Liver (tissue), 9 donors: Measurements from ENCODE around the gene RPS6KA5. TPM values are rescaled to one million over a fixed set of nuclear protein-coding genes. Genes with fewer than 3 reads are reported as not detected.
A peak's percentile ranks its signal among the peaks of the same experiment; 100 is the strongest.

Experiments used
- DNase-seq: peaks from one replicate; pipeline ENCODE4 v3.0.0-alpha.2; 2017; ENCODE audit warnings: low spot score
- H3K27ac ChIP-seq, 2 donors: one replicate each; pipeline ENCODE4 v1.7.0; 2013; ENCODE audit warnings: inconsistent platforms in 2 of 2, low read length in 2 of 2, control low read depth in 1 of 2, low read depth in 1 of 2, mild to moderate bottlenecking in 1 of 2
- H3K27me3 ChIP-seq, 4 donors: one replicate each; pipeline versions ENCODE4 v1.6.1 to v1.7.0; 2013; ENCODE audit warnings: low read length in 3 of 4, inconsistent platforms in 1 of 4, mild to moderate bottlenecking in 1 of 4, moderate library complexity in 1 of 4; ENCODE audit not compliant: control insufficient read depth in 4 of 4, insufficient read depth in 4 of 4
- H3K36me3 ChIP-seq, 4 donors: one replicate each; pipeline versions ENCODE4 v1.6.1 to v1.7.0; 2013; ENCODE audit warnings: low read length in 3 of 4, mild to moderate bottlenecking in 3 of 4, low read depth in 1 of 4, moderate library complexity in 1 of 4; ENCODE audit not compliant: control insufficient read depth in 4 of 4, insufficient read depth in 3 of 4
- H3K4me1 ChIP-seq, 4 donors: one replicate each; pipeline versions ENCODE4 v1.6.1 to v1.7.0; 2013; ENCODE audit warnings: low read length in 3 of 4, mild to moderate bottlenecking in 3 of 4, moderate library complexity in 1 of 4; ENCODE audit not compliant: control insufficient read depth in 4 of 4, insufficient read depth in 4 of 4
- H3K4me3 ChIP-seq, 3 donors: one replicate each; pipeline versions ENCODE4 v1.6.1 to v1.7.0; 2013; ENCODE audit warnings: low read length in 3 of 3, control low read depth in 1 of 3, low read depth in 1 of 3, mild to moderate bottlenecking in 1 of 3
- H3K9ac ChIP-seq, 2 donors: one replicate each; pipeline ENCODE4 v1.7.0; 2013; ENCODE audit warnings: low read length in 2 of 2, mild to moderate bottlenecking in 2 of 2, moderate library complexity in 2 of 2, control low read depth in 1 of 2, low read depth in 1 of 2
- H3K9me3 ChIP-seq, 4 donors: one replicate each; pipeline versions ENCODE4 v1.6.1 to v1.7.0; 2013; ENCODE audit warnings: low read length in 3 of 4; ENCODE audit not compliant: control insufficient read depth in 4 of 4
- EGR1 ChIP-seq, 2 donors: IDR thresholded peaks; 2 replicates each; pipeline ENCODE4 v1.6.1; 2016 to 2018; ENCODE audit warnings: antibody characterized with exemption in 2 of 2, low read depth in 2 of 2
- FOXA1 ChIP-seq: IDR thresholded peaks from 2 replicates; pipeline ENCODE4 v1.6.1; 2016; ENCODE audit warnings: antibody characterized with exemption
- FOXA2 ChIP-seq: IDR thresholded peaks from 2 replicates; pipeline ENCODE4 v1.6.1; 2016; ENCODE audit warnings: antibody characterized with exemption
- GABPA ChIP-seq, 2 donors: IDR thresholded peaks in 1 of 2; conservative IDR thresholded peaks in 1 of 2; 2 replicates each; pipeline ENCODE4 v1.6.1; 2016; ENCODE audit warnings: antibody characterized with exemption in 2 of 2, mild to moderate bottlenecking in 1 of 2, moderate library complexity in 1 of 2
- HNF4A ChIP-seq, 2 donors: conservative IDR thresholded peaks; 2 replicates each; pipeline ENCODE4 v1.6.1; 2016; ENCODE audit warnings: antibody characterized with exemption in 2 of 2, mild to moderate bottlenecking in 2 of 2
- HNF4G ChIP-seq: IDR thresholded peaks from 2 replicates; pipeline ENCODE4 v1.6.1; 2016; ENCODE audit warnings: antibody characterized with exemption
- JUND ChIP-seq, 2 donors: IDR thresholded peaks; 2 replicates each; pipeline ENCODE4 v1.6.1; 2016; ENCODE audit warnings: antibody characterized with exemption in 2 of 2
- NR2F2 ChIP-seq: IDR thresholded peaks from 2 replicates; pipeline ENCODE4 v1.6.1; 2016; ENCODE audit warnings: antibody characterized with exemption
- RAD21 ChIP-seq, 2 donors: IDR thresholded peaks; 2 replicates each; pipeline ENCODE4 v1.6.1; 2016; ENCODE audit warnings: antibody characterized with exemption in 2 of 2, mild to moderate bottlenecking in 2 of 2
- RXRA ChIP-seq, 2 donors: IDR thresholded peaks; 2 replicates each; pipeline ENCODE4 v1.6.1; 2017 to 2018; ENCODE audit warnings: antibody characterized with exemption in 2 of 2, mild to moderate bottlenecking in 1 of 2
- SP1 ChIP-seq: IDR thresholded peaks from 2 replicates; pipeline ENCODE4 v1.6.1; 2018; ENCODE audit warnings: antibody characterized with exemption, mild to moderate bottlenecking
- TAF1 ChIP-seq: conservative IDR thresholded peaks from 2 replicates; pipeline ENCODE4 v1.6.1; 2016; ENCODE audit warnings: antibody characterized with exemption, mild to moderate bottlenecking
- YY1 ChIP-seq: IDR thresholded peaks from 2 replicates; pipeline ENCODE4 v1.6.1; 2016; ENCODE audit warnings: antibody characterized with exemption, mild to moderate bottlenecking
- WGBS: extraction: QIAGEN DNeasy Blood & Tissue Kit; methylation state at CpG from one replicate; pipeline ENCODE4 v1.1.7; 2013; 5-methylcytosine and 5-hydroxymethylcytosine counted together
- polyA plus RNA-seq, 2 donors: library from polyadenylated mRNA; stranded (reverse) in 1 of 2; unstranded in 1 of 2; fragments of 200-250 nt in 1 of 2; fragments of >200 nt in 1 of 2; fragmentation: Nextera tagmentation in 1 of 2; extraction: Ambion mirVana in 1 of 2; gene quantifications; one replicate each; pipeline versions ENCODE4 v1.2.1 to v1.2.3, GENCODE V29; 2013 to 2015
- total RNA-seq, 2 donors: library from RNA; depleted of rRNA; stranded (reverse); fragments of >200 nt; gene quantifications; one replicate each; pipeline ENCODE4 v1.2.3, GENCODE V29; 2014
- TF ChIP-seq, protein P1 (sequence below): IDR thresholded peaks from 2 replicates; pipeline ENCODE4 v1.6.1; 2016; ENCODE audit warnings: antibody characterized with exemption
- TF ChIP-seq, protein P2 (sequence below): IDR thresholded peaks from 2 replicates; pipeline ENCODE4 v1.6.1; 2016; ENCODE audit warnings: antibody characterized with exemption, mild to moderate bottlenecking
- TF ChIP-seq, protein P3 (sequence below): IDR thresholded peaks from 2 replicates; pipeline ENCODE4 v1.6.1; 2016; ENCODE audit warnings: antibody characterized with exemption
- TF ChIP-seq, protein P4 (sequence below): IDR thresholded peaks from 2 replicates; pipeline ENCODE4 v1.6.1; 2016; ENCODE audit warnings: antibody characterized with exemption
- TF ChIP-seq, protein P5 (sequence below): fragments of 150-350 bp; IDR thresholded peaks from 2 replicates; pipeline ENCODE4 v1.5.1; 2017; ENCODE audit warnings: improper control_type of control experiment, low read depth, low read length; ENCODE audit not compliant: missing input control
- donor health status: healthy.
- donor health status: healthy.
- donor health status: healthy.
- donor health status: healthy.
- donor health status: healthy.

The RPS6KA5 gene
- total and polyA plus RNA-seq, 4 donors = 0.52 to 2.3 (median 1.3) TPM

DNA sequence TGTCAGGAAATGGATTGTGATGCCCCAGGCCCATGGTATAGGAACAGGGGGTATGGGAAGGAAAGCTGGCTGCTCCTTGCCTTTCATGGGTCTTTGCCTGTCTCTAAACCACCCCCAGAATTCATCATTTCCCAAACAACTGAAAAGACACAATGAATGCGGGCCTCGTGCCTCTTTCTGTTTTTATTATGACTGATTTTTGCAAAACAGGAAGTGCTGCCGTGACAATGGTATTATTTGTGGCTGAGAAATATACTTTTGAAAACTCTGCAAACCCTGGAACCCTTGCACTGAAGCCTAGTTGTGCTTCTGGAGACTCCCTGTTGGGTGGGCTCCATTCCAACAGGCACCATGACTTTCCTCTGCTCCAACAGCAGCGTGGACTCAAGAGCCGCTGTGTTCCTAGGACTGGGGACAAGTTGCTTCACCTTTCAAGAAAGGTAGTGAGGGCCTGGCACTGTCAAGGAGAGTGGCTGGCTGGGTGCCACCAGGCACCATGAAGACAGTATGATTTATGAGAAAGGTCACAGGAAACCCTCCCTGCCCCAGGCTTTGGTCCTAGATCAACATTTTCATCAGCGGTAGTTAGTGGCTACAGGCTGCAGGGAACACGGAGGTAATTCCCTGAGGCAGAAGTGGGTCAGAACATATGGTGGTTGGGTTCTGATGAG, 48.6 kb upstream of the RPS6KA5 start:
- 76% methylated on average over 7 of the region's 7 CpGs for WGBS
- Histone ChIP-seq H3K9me3 (no peaks in the 10 kb centered on the region), H3K27ac (peak overlapping the region in 1 of 2 donors; percentile 20), H3K4me3 (no peak overlapping the region), H3K27me3 (no peaks in the 10 kb centered on the region), H3K9ac (no peak overlapping the region), H3K4me1 (peaks cover 0 to 9% (median 7%) of the 10 kb centered on the region in 4 donors), H3K36me3 (no peaks in the 10 kb centered on the region)
- DNase-seq = no peak
- TF ChIP-seq HNF4G (no peak), RXRA (IDR thresholded peaks at IDR 0.05) (no peak), RAD21 (IDR thresholded peaks at IDR 0.05) (no peak), GABPA (IDR thresholded peaks at IDR 0.05 in 1 of 2, conservative IDR thresholded peaks at IDR 0.05 in 1 of 2) (no peak), YY1 (no peak), HNF4A (conservative IDR thresholded peaks at IDR 0.05) (no peak), FOXA2 (no peak), EGR1 (IDR thresholded peaks at IDR 0.05; ENCODE audit: low read depth in 2 of 2) (no peak), TAF1 (no peak), SP1 (no peak), FOXA1 (no peak), NR2F2 (no peak), JUND (IDR thresholded peaks at IDR 0.05) (no peak)
- TF ChIP-seq, protein P1, sequence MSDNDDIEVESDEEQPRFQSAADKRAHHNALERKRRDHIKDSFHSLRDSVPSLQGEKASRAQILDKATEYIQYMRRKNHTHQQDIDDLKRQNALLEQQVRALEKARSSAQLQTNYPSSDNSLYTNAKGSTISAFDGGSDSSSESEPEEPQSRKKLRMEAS = no peak
- TF ChIP-seq, protein P2, sequence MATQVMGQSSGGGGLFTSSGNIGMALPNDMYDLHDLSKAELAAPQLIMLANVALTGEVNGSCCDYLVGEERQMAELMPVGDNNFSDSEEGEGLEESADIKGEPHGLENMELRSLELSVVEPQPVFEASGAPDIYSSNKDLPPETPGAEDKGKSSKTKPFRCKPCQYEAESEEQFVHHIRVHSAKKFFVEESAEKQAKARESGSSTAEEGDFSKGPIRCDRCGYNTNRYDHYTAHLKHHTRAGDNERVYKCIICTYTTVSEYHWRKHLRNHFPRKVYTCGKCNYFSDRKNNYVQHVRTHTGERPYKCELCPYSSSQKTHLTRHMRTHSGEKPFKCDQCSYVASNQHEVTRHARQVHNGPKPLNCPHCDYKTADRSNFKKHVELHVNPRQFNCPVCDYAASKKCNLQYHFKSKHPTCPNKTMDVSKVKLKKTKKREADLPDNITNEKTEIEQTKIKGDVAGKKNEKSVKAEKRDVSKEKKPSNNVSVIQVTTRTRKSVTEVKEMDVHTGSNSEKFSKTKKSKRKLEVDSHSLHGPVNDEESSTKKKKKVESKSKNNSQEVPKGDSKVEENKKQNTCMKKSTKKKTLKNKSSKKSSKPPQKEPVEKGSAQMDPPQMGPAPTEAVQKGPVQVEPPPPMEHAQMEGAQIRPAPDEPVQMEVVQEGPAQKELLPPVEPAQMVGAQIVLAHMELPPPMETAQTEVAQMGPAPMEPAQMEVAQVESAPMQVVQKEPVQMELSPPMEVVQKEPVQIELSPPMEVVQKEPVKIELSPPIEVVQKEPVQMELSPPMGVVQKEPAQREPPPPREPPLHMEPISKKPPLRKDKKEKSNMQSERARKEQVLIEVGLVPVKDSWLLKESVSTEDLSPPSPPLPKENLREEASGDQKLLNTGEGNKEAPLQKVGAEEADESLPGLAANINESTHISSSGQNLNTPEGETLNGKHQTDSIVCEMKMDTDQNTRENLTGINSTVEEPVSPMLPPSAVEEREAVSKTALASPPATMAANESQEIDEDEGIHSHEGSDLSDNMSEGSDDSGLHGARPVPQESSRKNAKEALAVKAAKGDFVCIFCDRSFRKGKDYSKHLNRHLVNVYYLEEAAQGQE = no peak
- TF ChIP-seq, protein P3, sequence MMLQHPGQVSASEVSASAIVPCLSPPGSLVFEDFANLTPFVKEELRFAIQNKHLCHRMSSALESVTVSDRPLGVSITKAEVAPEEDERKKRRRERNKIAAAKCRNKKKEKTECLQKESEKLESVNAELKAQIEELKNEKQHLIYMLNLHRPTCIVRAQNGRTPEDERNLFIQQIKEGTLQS = no peak
- TF ChIP-seq, protein P4, sequence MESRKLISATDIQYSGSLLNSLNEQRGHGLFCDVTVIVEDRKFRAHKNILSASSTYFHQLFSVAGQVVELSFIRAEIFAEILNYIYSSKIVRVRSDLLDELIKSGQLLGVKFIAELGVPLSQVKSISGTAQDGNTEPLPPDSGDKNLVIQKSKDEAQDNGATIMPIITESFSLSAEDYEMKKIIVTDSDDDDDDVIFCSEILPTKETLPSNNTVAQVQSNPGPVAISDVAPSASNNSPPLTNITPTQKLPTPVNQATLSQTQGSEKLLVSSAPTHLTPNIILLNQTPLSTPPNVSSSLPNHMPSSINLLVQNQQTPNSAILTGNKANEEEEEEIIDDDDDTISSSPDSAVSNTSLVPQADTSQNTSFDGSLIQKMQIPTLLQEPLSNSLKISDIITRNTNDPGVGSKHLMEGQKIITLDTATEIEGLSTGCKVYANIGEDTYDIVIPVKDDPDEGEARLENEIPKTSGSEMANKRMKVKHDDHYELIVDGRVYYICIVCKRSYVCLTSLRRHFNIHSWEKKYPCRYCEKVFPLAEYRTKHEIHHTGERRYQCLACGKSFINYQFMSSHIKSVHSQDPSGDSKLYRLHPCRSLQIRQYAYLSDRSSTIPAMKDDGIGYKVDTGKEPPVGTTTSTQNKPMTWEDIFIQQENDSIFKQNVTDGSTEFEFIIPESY = no peak
- TF ChIP-seq, protein P5, sequence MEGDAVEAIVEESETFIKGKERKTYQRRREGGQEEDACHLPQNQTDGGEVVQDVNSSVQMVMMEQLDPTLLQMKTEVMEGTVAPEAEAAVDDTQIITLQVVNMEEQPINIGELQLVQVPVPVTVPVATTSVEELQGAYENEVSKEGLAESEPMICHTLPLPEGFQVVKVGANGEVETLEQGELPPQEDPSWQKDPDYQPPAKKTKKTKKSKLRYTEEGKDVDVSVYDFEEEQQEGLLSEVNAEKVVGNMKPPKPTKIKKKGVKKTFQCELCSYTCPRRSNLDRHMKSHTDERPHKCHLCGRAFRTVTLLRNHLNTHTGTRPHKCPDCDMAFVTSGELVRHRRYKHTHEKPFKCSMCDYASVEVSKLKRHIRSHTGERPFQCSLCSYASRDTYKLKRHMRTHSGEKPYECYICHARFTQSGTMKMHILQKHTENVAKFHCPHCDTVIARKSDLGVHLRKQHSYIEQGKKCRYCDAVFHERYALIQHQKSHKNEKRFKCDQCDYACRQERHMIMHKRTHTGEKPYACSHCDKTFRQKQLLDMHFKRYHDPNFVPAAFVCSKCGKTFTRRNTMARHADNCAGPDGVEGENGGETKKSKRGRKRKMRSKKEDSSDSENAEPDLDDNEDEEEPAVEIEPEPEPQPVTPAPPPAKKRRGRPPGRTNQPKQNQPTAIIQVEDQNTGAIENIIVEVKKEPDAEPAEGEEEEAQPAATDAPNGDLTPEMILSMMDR = no peak
